Measurements from ENCODE around the gene PLCE1. TPM values are rescaled to one million over a fixed set of nuclear protein-coding genes. Genes with fewer than 3 reads are reported as not detected.
"Not testable (repeated sequence)": the region's sequence is repeated elsewhere in the genome, so short reads cannot be mapped to it uniquely, and the experiment has no call there.

Gene PLCE1
- total RNA-seq, 1 donor from 2014 or later = 7.4 TPM

- H3K27ac Mint-ChIP-seq (ENCODE audit: unreplicated experiment) = no peak overlapping the region
- H3K27me3 Mint-ChIP-seq (ENCODE audit: unreplicated experiment) = no peaks in the 10 kb centered on the region
- TF ChIP-seq, protein P1, sequence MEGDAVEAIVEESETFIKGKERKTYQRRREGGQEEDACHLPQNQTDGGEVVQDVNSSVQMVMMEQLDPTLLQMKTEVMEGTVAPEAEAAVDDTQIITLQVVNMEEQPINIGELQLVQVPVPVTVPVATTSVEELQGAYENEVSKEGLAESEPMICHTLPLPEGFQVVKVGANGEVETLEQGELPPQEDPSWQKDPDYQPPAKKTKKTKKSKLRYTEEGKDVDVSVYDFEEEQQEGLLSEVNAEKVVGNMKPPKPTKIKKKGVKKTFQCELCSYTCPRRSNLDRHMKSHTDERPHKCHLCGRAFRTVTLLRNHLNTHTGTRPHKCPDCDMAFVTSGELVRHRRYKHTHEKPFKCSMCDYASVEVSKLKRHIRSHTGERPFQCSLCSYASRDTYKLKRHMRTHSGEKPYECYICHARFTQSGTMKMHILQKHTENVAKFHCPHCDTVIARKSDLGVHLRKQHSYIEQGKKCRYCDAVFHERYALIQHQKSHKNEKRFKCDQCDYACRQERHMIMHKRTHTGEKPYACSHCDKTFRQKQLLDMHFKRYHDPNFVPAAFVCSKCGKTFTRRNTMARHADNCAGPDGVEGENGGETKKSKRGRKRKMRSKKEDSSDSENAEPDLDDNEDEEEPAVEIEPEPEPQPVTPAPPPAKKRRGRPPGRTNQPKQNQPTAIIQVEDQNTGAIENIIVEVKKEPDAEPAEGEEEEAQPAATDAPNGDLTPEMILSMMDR (IDR thresholded peaks at IDR 0.05) = no peak
- no peaks in the 10 kb centered on the region for H3K9me3 Mint-ChIP-seq (ENCODE audit: unreplicated experiment)
- H3K4me3 Mint-ChIP-seq (ENCODE audit: unreplicated experiment) = no peak overlapping the region
- no peak for DNase-seq (ENCODE audit: extremely low spot score, unreplicated experiment)
- no peaks in the 10 kb centered on the region for H3K36me3 Mint-ChIP-seq (ENCODE audit: unreplicated experiment)
- peaks cover 2% of the 10 kb centered on the region for H3K4me1 Mint-ChIP-seq (ENCODE audit: unreplicated experiment)
Measured at GRCh38 chr10:93954299-93954698, 39.4 kb upstream of the PLCE1 start.

- H3K4me1 Mint-ChIP-seq (ENCODE audit: unreplicated experiment) = peaks cover 2% of the 10 kb centered on the region
- H3K27ac Mint-ChIP-seq (ENCODE audit: unreplicated experiment) = no peak overlapping the region
- H3K4me3 Mint-ChIP-seq (ENCODE audit: unreplicated experiment) = no peak overlapping the region
- no peaks in the 10 kb centered on the region for H3K9me3 Mint-ChIP-seq (ENCODE audit: unreplicated experiment)
- no peaks in the 10 kb centered on the region for H3K27me3 Mint-ChIP-seq (ENCODE audit: unreplicated experiment)
- TF ChIP-seq, protein P1 (IDR thresholded peaks at IDR 0.05) = no peak
- H3K36me3 Mint-ChIP-seq (ENCODE audit: unreplicated experiment) = no peaks in the 10 kb centered on the region
- DNase-seq (ENCODE audit: extremely low spot score, unreplicated experiment) = no peak
Measured at GRCh38 chr10:93954726-93955363, 38.9 kb upstream of the PLCE1 start.

GRCh38 chr10:93958834-93959233 lies 34.9 kb upstream of the PLCE1 start:
- Mint-ChIP-seq H3K27ac (ENCODE audit: unreplicated experiment) (no peak overlapping the region), H3K27me3 (ENCODE audit: unreplicated experiment) (no peaks in the 10 kb centered on the region), H3K4me3 (ENCODE audit: unreplicated experiment) (no peak overlapping the region), H3K36me3 (ENCODE audit: unreplicated experiment) (no peaks in the 10 kb centered on the region), H3K9me3 (ENCODE audit: unreplicated experiment) (no peaks in the 10 kb centered on the region), H3K4me1 (ENCODE audit: unreplicated experiment) (peaks cover 2% of the 10 kb centered on the region)
- DNase-seq (ENCODE audit: extremely low spot score, unreplicated experiment) = no peak
- TF ChIP-seq, protein P1 (IDR thresholded peaks at IDR 0.05) = no peak

DNA sequence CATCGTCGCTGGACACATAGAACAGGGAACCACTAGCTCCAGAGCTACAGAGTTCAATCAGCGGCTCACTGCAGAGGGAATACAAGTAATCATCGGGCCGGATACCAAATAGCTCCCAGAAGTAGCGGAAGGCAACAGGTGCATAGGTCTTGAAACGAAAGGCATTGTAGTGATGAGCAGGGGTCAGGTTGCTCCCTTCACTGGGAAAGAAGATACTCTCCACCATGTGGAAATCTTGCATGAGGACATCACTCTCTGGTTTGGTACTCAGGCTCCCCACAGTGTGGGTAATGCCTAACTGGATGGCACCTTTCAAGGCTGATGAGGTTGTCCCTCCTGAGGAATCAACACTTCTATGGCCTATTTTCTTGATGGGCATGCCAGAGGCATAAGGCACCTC lies 32.7 kb upstream of the PLCE1 start:
- H3K9me3 Mint-ChIP-seq (ENCODE audit: unreplicated experiment); H3K4me3 Mint-ChIP-seq (ENCODE audit: unreplicated experiment); DNase-seq (ENCODE audit: extremely low spot score, unreplicated experiment); H3K27ac Mint-ChIP-seq (ENCODE audit: unreplicated experiment); H3K4me1 Mint-ChIP-seq (ENCODE audit: unreplicated experiment); H3K27me3 Mint-ChIP-seq (ENCODE audit: unreplicated experiment); H3K36me3 Mint-ChIP-seq (ENCODE audit: unreplicated experiment): not testable (repeated sequence)

DNA sequence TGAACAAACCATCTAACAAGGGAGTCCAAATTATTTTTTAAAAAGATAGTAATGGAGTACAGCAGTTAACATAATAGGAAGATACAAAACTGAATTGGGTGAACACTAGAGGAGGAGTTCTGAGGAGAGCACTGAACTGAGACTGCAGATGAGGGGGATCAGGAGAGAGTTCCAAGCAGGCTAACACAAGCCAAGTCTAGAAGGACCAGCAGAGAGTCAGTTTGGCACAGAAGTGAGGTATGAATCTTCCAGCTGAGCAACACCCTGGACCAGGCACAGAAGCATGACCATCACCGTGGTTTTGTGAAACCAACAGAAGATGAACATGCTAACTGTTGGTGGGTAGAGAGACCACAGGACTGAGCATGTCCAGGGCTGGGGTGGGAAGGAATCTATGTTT lies 30.8 kb upstream of the PLCE1 start:
- no peaks in the 10 kb centered on the region for H3K27me3 Mint-ChIP-seq (ENCODE audit: unreplicated experiment)
- no peak for DNase-seq (ENCODE audit: extremely low spot score, unreplicated experiment)
- no peak overlapping the region for H3K27ac Mint-ChIP-seq (ENCODE audit: unreplicated experiment)
- peaks cover 3% of the 10 kb centered on the region for H3K4me1 Mint-ChIP-seq (ENCODE audit: unreplicated experiment)
- no peaks in the 10 kb centered on the region for H3K9me3 Mint-ChIP-seq (ENCODE audit: unreplicated experiment)
- TF ChIP-seq, protein P1 (IDR thresholded peaks at IDR 0.05) = no peak
- H3K36me3 Mint-ChIP-seq (ENCODE audit: unreplicated experiment) = no peaks in the 10 kb centered on the region
- no peak overlapping the region for H3K4me3 Mint-ChIP-seq (ENCODE audit: unreplicated experiment)

DNA sequence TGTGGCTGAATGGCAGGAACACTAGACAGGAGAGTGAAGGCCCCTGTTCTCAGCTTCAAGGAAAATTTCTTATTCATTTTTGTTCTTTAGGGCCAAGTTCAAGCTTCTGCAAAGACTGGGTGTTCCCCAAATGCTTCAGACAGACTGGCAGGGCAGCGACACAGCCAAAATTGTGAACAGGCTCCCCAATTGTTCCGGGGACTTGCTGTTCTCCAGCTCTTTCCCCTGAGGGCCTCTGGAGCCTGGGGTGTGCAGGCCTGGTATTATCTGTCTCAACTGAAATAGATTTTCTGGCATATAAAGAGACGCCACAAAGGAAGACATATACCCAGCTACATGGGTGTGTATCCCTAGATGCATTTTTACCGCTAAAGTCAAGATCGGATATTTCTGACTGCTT lies 30.3 kb upstream of the PLCE1 start:
- H3K27me3 Mint-ChIP-seq (ENCODE audit: unreplicated experiment) = no peaks in the 10 kb centered on the region
- no peak overlapping the region for H3K27ac Mint-ChIP-seq (ENCODE audit: unreplicated experiment)
- H3K36me3 Mint-ChIP-seq (ENCODE audit: unreplicated experiment) = no peaks in the 10 kb centered on the region
- H3K4me3 Mint-ChIP-seq (ENCODE audit: unreplicated experiment) = no peak overlapping the region
- no peaks in the 10 kb centered on the region for H3K9me3 Mint-ChIP-seq (ENCODE audit: unreplicated experiment)
- TF ChIP-seq, protein P1 (IDR thresholded peaks at IDR 0.05) = no peak
- no peak for DNase-seq (ENCODE audit: extremely low spot score, unreplicated experiment)
- peaks cover 3% of the 10 kb centered on the region for H3K4me1 Mint-ChIP-seq (ENCODE audit: unreplicated experiment)

Data from osteocyte (in vitro differentiated cells).